GM18499 (cell line): ENCODE data around the gene COLGALT1.
"Not testable (repeated sequence)": the region's sequence is repeated elsewhere in the genome, so short reads cannot be mapped to it uniquely, and the experiment has no call there.

Experiments
- ATAC-seq: cut with Tn5 transposase; IDR thresholded peaks from one replicate; pipeline ENCODE4 v1.9.1; 2021; ENCODE audit warnings: moderate number of reproducible peaks; ENCODE audit not compliant: insufficient read depth, unreplicated experiment

COLGALT1 gene

GRCh38 chr19:17532116-17532515 lies 23.3 kb upstream of the COLGALT1 start:
- no peak for ATAC-seq

GRCh38 chr19:17532557-17532956 lies 22.9 kb upstream of the COLGALT1 start:
- ATAC-seq = no peak

- ATAC-seq = no peak
Measured at GRCh38 chr19:17534767-17535166, 20.7 kb upstream of the COLGALT1 start.

GRCh38 chr19:17536955-17537354 lies 18.5 kb upstream of the COLGALT1 start:
- no peak for ATAC-seq

- no peak for ATAC-seq
Measured at GRCh38 chr19:17538684-17539237, 16.7 kb upstream of the COLGALT1 start.

- ATAC-seq = no peak
Measured at GRCh38 chr19:17539238-17540117, 16.0 kb upstream of the COLGALT1 start.

GRCh38 chr19:17540174-17540573 lies 15.3 kb upstream of the COLGALT1 start:
- no peak for ATAC-seq

GRCh38 chr19:17541184-17541759 lies 14.2 kb upstream of the COLGALT1 start:
- ATAC-seq = no peak

GRCh38 chr19:17542042-17542441 lies 13.4 kb upstream of the COLGALT1 start:
- no peak for ATAC-seq

GRCh38 chr19:17542793-17543582 lies 12.5 kb upstream of the COLGALT1 start:
- ATAC-seq = no peak

GRCh38 chr19:17543986-17544385 lies 11.5 kb upstream of the COLGALT1 start:
- ATAC-seq = no peak

- no peak for ATAC-seq
Measured at GRCh38 chr19:17544418-17544817, 11.0 kb upstream of the COLGALT1 start.

- ATAC-seq = no peak
Measured at GRCh38 chr19:17548145-17548544, 7.3 kb upstream of the COLGALT1 start.

GRCh38 chr19:17549085-17549740 lies 6.2 kb upstream of the COLGALT1 start:
- no peak for ATAC-seq

GRCh38 chr19:17550076-17550667 lies 5.3 kb upstream of the COLGALT1 start:
- ATAC-seq = no peak

GRCh38 chr19:17552735-17553134 lies 2.7 kb upstream of the COLGALT1 start:
- not testable (repeated sequence) for ATAC-seq

- ATAC-seq = no peak
Measured at GRCh38 chr19:17553256-17553655, 2.2 kb upstream of the COLGALT1 start.

GRCh38 chr19:17554968-17555479 lies 425 bp upstream of the COLGALT1 start:
- ATAC-seq = no peak

- no peak for ATAC-seq
Measured at GRCh38 chr19:17555929-17556813, 722 bp downstream of the COLGALT1 start.
